ENCODE measurements around the gene ITGA3.

ITGA3 gene

GRCh38 chr17:50107790-50108414, 52.0 kb downstream of the ITGA3 start:
- no peak for TF ChIP-seq CTCF (conservative IDR thresholded peaks at IDR 0.05; ENCODE audit: low read depth, low read length)
- no peak overlapping the region for H3K4me3 ChIP-seq (ENCODE audit: low read depth, low read length)
- no peak for DNase-seq (ENCODE audit: low read depth)

GRCh38 chr17:50108556-50108955, 52.6 kb downstream of the ITGA3 start:
- H3K4me3 ChIP-seq (ENCODE audit: low read depth, low read length), result no peak overlapping the region
- TF ChIP-seq CTCF (conservative IDR thresholded peaks at IDR 0.05; ENCODE audit: low read depth, low read length), result no peak
- no peak for DNase-seq (ENCODE audit: low read depth)

GRCh38 chr17:50109207-50109606, 53.3 kb downstream of the ITGA3 start:
- DNase-seq (ENCODE audit: low read depth), result no peak
- no peak for TF ChIP-seq CTCF (conservative IDR thresholded peaks at IDR 0.05; ENCODE audit: low read depth, low read length)

GRCh38 chr17:50109785-50110184, 53.9 kb downstream of the ITGA3 start:
- TF ChIP-seq CTCF (conservative IDR thresholded peaks at IDR 0.05; ENCODE audit: low read depth, low read length), result no peak
- no peak for DNase-seq (ENCODE audit: low read depth)
- H3K4me3 ChIP-seq (ENCODE audit: low read depth, low read length), result no peak overlapping the region

More at GRCh38 chr17:50109207-50109606, 53.3 kb downstream of the ITGA3 start:
- no peak overlapping the region for H3K4me3 ChIP-seq (ENCODE audit: low read depth, low read length)

- no peak for TF ChIP-seq CTCF (conservative IDR thresholded peaks at IDR 0.05; ENCODE audit: low read depth, low read length)
- no peak for DNase-seq (ENCODE audit: low read depth)
- no peak overlapping the region for H3K4me3 ChIP-seq (ENCODE audit: low read depth, low read length)
Observed at GRCh38 chr17:50110591-50111349, 54.9 kb downstream of the ITGA3 start.

- no peak for DNase-seq (ENCODE audit: low read depth)
- TF ChIP-seq CTCF (conservative IDR thresholded peaks at IDR 0.05; ENCODE audit: low read depth, low read length), result peak; percentile 7
- H3K4me3 ChIP-seq (ENCODE audit: low read depth, low read length), result no peak overlapping the region
Observed at GRCh38 chr17:50111673-50112655, 56.1 kb downstream of the ITGA3 start.
